ENCODE data around the gene HLA-DRB1. TPM values are rescaled to one million over a fixed set of nuclear protein-coding genes. Genes with fewer than 3 reads are reported as not detected.
"Not testable (repeated sequence)": the region's sequence is repeated elsewhere in the genome, so short reads cannot be mapped to it uniquely, and the experiment has no call there.

The HLA-DRB1 gene
- total RNA-seq, 1 donor from 2014 or later = 335 TPM

GRCh38 chr6:32578962-32579361, 10.7 kb downstream of the HLA-DRB1 start:
- Histone ChIP-seq H3K27ac (no peak overlapping the region), H3K4me1 (no peaks in the 10 kb centered on the region), H3K36me3 (no peaks in the 10 kb centered on the region), H3K9me3 (no peaks in the 10 kb centered on the region), H3K4me3 (no peak overlapping the region), H3K27me3 (no peaks in the 10 kb centered on the region)
- no peak for DNase-seq
- no peak for ATAC-seq
- intact Hi-C loops (cut with DNase I) = no loop called here
- no peak for TF ChIP-seq CTCF (IDR thresholded peaks at IDR 0.05)

GRCh38 chr6:32577493-32577892, 12.2 kb downstream of the HLA-DRB1 start:
- ATAC-seq; H3K36me3 ChIP-seq; H3K4me3 ChIP-seq; H3K27ac ChIP-seq; DNase-seq; intact Hi-C loops (cut with DNase I); H3K27me3 ChIP-seq; H3K9me3 ChIP-seq; H3K4me1 ChIP-seq: not testable (repeated sequence)

GRCh38 chr6:32576250-32576649, 13.4 kb downstream of the HLA-DRB1 start:
- no peaks in the 10 kb centered on the region for H3K36me3 ChIP-seq
- H3K27ac ChIP-seq = no peak overlapping the region
- intact Hi-C loops (cut with DNase I) = no loop called here
- H3K4me3 ChIP-seq = no peak overlapping the region
- no peaks in the 10 kb centered on the region for H3K9me3 ChIP-seq
- no peak for DNase-seq
- no peak for ATAC-seq
- TF ChIP-seq CTCF (IDR thresholded peaks at IDR 0.05) = no peak
- no peaks in the 10 kb centered on the region for H3K4me1 ChIP-seq
- no peaks in the 10 kb centered on the region for H3K27me3 ChIP-seq

- no peak for TF ChIP-seq CTCF (IDR thresholded peaks at IDR 0.05)
Observed at GRCh38 chr6:32570363-32570905, 19.2 kb downstream of the HLA-DRB1 start.

GRCh38 chr6:32568561-32568960, 21.1 kb downstream of the HLA-DRB1 start:
- intact Hi-C loops (cut with DNase I) = no loop called here
- no peaks in the 10 kb centered on the region for H3K4me1 ChIP-seq
- TF ChIP-seq CTCF (IDR thresholded peaks at IDR 0.05) = no peak
- no peak overlapping the region for H3K27ac ChIP-seq
- no peak overlapping the region for H3K4me3 ChIP-seq
- DNase-seq (no peak), ATAC-seq (no peak)
- no peaks in the 10 kb centered on the region for H3K9me3 ChIP-seq
- H3K27me3 ChIP-seq = no peaks in the 10 kb centered on the region
- H3K36me3 ChIP-seq = no peaks in the 10 kb centered on the region

More at GRCh38 chr6:32570363-32570905, 19.2 kb downstream of the HLA-DRB1 start:
- Histone ChIP-seq H3K36me3 (no peaks in the 10 kb centered on the region), H3K4me3 (no peak overlapping the region), H3K27me3 (no peaks in the 10 kb centered on the region), H3K9me3 (no peaks in the 10 kb centered on the region), H3K4me1 (no peaks in the 10 kb centered on the region), H3K27ac (no peak overlapping the region)
- no peak for DNase-seq
- intact Hi-C loops (cut with DNase I) = no loop called here
- no peak for ATAC-seq

GRCh38 chr6:32566957-32567356, 22.7 kb downstream of the HLA-DRB1 start:
- Histone ChIP-seq H3K27me3 (no peaks in the 10 kb centered on the region), H3K9me3 (no peaks in the 10 kb centered on the region), H3K4me1 (no peaks in the 10 kb centered on the region), H3K27ac (no peak overlapping the region), H3K4me3 (no peak overlapping the region), H3K36me3 (no peaks in the 10 kb centered on the region)
- TF ChIP-seq CTCF (IDR thresholded peaks at IDR 0.05) = no peak
- intact Hi-C loops (cut with DNase I) = no loop called here
- DNase-seq = no peak
- ATAC-seq = no peak
